HG03064 (cell line): ENCODE data around the gene GLIS1.

Experiments used
- ATAC-seq: cut with Tn5 transposase; IDR thresholded peaks from one replicate; pipeline ENCODE4 v1.9.1; 2021; ENCODE audit warnings: low read depth; ENCODE audit not compliant: unreplicated experiment

The GLIS1 gene

DNA sequence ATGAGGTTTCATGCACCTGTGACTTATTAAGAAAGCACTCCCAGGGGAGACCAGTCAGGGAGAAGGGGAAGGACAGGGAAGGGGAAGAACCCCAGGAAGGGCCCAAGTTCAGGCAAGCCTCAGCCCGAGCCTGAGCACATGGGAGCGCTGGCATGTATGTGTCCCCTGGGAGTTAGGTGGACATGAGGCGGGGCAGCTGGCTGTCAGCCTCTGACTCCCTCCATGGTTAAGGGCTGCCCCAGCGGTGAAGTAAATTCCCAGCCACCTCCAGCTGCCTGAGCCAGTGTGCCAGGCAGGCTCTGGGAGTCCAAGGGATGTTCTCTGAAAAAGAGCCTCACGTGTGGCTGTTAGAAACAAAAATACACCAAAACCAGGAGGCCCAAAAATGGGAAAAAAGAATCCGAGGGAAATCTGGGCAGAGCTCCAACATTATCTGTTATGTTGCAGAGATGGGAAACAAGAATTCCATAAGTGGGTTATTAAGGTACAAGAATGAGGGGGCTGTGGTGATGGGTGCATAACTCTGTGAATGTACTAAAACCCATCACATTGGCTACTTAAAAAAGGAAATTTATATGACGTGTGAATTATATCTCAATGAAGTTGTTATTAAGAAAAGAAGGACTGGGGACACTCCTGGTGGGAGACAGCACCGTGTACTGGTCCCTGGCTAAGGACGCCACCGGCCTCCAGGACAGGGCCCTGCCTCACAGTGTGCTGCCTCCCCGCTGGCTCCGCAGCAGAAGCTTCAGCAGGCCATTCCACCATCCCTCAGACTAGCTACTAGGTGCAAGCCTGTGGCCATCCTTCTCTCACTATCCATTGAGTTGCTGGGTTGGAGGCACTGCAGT, 261.1 kb downstream of the GLIS1 start:
- ATAC-seq: no peak

DNA sequence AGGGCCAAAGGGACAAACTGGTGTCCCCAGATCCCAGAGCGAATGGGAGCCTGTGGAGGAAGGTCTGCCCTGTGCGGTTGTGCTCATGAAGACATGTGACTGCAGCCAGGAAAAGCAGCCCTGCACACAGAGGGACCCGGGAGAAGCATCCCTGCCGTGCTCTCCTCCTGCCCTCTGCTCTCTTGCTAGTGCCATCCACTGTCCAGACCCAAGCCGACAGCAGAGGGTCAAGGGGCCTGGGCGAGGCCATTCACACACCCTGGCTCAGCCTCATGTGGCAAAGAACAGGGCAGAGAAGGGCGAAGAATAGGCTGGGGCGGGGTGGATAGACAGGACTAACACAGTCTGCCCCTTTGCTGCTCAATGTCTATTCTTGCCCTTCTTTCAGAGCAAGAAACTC, 262.4 kb downstream of the GLIS1 start:
- no peak for ATAC-seq

DNA sequence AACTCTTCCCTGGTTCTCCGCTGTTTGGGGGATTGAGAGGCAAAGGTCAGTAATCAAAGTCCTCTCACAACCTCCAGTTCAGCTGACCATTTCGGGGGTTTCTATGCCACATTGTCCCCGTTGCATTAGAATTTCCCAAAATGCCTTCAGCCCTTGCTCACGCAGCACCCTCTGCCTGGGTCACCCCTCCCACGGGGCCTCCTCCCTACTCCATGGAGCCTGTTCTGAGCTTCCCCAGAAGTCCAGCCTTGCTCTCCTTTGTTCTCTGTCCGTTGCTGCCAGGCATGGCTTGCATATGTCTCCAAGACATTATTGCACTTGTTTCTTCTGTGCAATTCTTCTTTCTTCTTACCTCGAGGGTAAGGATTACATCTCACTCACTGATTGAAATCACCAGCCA, 263.3 kb downstream of the GLIS1 start:
- no peak for ATAC-seq

DNA sequence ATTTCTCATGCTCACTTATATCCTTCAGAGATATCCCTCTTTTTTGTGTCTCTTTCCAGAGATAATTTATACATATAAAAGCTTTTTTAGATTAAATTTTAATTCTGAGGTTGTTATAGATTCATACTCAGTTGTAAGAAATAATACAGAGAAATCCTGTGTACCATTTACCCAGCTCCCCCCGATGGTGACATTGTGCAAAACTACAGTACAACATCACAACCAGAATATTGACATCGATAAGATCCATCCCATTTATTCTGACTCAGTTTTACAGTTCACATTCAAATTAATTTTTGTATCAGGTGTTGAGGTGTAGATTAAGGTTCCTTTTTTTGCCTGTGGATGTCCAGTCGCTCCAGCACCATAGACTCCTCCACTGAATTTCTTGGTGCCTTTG, 265.5 kb downstream of the GLIS1 start:
- ATAC-seq: no peak

DNA sequence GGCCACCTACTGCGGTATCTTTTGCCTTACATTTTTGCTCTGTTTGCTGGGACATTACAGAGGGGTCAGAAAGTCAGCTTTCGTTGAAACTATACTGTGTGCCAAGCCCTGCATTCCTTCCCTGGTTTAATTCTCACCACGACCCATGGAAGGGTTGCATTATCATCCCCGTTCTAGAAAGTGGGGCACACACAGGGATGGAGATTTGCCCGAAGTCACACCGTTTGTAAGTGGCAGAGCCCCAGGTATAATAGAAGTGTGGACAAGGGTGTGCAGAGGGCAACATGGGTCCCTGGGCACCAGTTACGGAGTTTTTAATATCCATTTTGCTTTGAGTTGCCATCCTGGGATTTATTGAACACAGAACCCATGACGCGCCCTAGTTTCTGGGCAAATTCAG, 268.0 kb downstream of the GLIS1 start:
- no peak for ATAC-seq

DNA sequence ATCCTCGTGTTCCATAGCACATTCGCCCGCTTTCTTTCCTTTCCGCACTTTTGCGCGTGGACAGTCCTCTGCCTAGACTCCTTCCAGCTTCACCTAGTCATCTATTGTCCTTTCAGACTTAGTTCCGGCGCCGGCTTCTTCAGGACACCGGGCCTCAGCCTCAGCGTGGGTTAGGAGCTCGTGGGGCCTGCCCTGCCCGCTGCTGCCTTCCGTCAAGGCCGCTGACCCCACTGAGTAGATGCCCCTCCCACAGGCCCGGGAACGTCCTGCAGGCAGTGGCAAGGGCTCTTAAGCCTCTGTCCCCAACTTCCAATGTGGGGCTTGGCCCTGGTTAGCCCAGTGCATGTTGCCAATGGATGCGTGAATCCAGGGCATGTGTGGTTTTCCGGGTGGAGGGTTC, 268.4 kb downstream of the GLIS1 start:
- ATAC-seq: no peak

DNA sequence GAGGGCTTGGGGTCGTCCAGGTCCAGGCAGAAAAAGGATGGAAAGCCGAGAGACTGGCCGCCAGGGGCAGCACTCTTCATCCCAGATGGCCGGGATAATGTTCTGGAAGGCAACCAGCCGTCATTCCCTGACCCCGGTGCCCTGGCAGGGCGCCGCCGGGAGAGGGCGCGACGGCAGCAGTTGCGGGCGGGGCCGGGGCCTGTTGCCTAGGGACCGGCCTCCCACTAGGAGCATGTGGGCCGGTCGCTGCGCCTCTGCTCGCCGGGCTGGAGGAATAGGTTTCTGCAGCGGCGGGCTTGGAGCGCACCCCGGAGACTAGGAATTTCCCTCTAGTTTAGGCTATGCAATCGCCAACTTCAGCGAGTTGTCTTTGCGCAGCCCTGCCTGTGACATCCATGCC, 268.8 kb downstream of the GLIS1 start:
- no peak for ATAC-seq

DNA sequence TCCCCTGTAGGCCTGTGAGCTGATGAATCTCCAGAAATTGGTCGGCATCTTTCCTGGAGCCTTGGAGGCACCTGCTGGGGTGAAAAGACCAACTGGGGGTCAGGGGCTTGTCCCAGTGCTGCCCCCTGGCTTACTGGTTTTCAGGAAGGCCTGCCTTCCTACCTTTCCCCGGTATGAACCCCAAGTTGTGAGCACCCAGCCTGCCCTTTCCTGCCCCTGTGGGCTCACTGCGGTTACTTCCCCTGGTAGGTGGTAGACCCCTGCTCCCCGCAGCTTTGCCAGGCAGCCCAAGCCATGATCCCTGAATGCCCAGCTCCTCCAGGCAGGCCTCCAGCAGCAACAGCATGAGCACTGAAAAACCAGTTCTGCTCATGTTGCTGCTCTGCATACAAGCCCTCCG, 269.6 kb downstream of the GLIS1 start:
- no peak for ATAC-seq

DNA sequence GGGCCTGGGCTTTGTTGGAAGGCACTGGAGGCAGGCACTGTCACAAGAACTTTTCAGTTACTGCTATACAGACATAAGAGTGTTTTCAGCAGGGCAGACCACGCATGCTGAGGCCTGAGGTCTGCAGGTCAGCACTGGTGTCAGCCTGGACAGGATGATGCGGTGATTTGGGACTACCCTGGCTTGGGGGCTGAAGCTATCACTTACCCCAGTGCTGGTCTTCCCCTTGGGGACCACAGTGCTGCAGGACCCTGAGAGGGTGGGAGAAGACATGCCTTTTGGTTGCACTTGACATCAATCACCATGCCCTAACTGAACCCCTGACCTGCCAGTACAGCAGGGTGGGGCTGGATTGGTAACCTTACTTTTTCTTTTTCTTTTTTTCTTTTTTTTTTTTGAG, 270.6 kb downstream of the GLIS1 start:
- no peak for ATAC-seq

DNA sequence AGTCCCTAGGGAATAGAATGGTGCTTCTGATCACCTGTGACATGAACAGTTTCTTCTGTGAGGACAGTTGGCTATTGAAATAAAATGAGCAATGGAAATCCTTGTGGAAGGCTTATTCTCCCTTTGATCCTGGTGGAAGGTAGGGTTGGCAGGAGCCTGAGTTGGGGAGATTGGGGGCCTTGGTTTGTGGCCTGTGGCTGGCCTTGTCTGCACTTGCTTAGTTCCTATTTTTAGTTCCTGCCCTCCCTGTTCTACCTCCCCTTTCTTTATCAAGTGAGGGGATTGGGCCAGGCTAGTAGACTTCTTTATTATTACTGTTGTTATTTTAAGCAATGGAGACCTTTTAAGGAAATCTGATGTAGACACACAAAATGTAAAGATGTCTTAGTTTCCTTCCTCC, 271.6 kb downstream of the GLIS1 start:
- no peak for ATAC-seq

DNA sequence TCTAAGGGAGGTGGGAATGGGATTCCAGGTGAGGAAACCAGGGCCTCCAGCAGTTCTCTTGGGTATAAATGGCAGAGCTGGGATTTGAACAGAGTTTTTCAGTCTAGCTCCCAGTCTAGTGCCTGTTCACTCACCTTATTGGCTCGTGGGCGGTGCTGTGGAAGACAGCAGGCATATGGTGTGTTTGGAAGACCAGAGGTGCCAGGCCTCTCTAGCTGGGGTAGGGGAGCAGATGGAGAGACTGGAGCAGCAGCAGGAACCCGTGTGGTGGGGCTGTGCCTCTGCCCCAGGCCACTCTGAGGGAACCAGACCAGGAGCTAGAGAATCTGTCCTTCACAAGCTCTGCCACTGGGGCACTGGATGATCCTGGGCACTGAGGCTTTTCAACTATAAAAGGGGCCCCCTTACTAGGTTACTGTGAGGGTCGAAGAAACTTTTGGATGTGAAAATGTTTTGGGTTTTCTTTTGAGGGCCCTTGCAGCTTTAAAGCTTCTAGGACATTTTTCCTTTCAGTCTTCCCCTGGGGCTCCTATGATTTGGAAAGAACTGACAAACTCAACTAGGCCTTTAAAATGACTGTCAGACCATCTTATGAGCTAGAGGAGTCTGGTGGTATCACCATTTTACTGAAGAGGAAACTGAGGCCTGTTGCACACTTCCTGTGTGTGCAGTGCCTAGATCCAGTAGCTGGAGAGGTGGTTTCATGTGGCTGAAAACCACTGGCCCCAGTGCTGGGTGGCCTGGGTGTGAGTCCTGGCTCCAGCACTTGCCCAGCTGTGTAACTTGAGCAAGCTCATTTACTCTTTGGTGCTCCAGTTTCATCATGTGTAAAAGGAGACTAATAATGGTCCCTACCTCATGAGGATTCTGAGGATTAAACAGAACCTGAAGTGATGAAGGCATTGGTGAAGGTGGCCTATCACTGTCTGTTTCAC, 273.7 kb downstream of the GLIS1 start:
- no peak for ATAC-seq

DNA sequence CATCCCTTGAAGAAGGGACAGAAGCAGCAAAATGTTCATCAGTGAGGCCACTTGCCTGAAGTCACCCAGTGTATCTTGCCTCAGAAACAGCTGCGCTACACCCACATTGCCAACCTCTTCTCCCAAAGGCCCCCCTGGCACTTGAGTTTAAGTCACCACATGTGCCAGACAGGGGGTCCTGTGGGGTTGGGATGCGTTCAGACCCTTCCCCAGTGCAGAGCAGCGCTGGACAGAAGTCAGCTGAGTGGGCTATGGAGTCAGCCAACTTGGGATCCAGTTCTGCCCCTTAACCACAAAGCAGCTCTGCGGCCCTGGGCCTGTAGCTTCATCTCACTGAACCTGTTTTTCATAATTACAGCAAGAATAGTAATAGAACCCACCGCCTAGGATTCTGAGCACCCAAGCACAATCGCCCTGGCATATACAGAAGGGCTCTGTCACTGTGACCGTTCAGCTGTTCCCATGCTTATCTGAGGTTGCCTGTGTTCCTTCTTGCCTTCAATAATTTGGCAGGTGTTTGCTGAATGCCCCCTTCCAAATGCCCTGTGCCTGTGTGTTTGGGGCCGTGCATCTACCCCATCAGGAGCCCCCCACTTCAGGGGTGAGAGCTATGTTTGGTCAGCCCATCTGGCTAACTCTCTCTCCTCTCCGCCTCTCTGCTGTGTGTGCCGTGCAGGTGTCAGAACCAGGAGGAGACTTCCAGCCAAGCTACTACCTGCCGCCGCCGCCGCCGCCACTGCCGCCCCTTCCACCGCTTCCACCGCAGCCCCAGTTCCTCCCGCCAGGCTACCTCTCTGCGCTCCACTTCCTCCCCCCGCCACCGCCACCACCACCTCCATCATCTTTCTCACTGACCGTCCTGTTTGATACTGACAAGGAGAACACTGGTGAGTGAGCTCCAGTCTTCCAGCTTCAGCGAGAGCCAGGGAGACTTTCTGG, 274.7 kb downstream of the GLIS1 start:
- no peak for ATAC-seq

DNA sequence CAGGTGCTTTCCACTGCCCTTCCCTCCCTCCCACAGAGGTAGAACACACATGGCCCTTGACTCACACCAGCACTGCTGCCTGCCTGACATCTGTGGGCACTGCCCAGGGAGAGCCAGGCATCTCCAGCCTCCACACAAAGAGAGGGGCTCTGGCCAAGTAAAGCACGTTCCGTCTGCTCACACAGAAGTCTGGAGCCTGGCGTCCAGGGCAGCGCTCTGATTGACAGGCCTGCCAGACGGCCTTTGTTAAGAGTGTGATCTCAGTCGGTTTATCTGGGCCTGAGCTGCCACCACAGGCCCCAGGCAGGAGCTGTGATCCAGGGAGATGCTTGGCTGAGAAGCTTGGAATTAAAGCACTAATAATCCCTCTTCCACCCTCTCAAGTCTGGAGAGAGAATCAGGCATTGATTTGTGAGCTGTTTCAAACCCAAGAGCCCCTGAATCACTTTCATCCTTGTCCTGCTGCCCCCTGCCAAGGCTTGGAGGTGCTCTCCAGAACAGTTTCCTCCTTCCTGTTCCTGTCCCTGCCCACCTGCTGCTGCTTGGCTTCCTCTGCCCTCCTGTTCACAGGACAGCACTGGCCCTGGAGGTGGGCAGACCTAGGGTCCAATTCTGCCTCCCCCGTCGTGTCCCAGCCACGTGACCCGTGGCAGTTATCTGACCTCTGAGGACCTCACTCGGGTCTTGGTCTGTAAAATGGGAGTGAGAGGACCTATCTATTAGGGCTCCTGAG, 276.0 kb downstream of the GLIS1 start:
- ATAC-seq: no peak

DNA sequence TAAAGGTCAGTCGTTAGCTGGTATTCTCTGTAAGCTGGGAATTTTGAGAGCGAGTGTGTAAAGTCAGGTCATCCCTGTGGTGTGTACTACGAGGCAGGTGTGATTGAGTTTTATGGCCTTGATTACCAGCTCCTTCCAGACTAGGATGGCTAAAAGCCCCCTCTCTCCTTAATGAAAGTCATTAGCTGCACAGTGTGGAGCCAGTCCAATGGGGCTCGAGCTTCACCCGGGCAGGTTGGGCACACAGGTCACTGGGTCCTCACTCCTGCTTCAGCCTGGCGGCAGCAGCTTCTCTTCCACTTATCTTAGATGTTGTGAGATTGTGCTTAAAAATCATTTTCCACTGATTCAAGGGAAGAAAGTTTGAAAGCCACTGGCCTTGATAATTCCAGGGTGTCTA, 276.8 kb downstream of the GLIS1 start:
- ATAC-seq: no peak

DNA sequence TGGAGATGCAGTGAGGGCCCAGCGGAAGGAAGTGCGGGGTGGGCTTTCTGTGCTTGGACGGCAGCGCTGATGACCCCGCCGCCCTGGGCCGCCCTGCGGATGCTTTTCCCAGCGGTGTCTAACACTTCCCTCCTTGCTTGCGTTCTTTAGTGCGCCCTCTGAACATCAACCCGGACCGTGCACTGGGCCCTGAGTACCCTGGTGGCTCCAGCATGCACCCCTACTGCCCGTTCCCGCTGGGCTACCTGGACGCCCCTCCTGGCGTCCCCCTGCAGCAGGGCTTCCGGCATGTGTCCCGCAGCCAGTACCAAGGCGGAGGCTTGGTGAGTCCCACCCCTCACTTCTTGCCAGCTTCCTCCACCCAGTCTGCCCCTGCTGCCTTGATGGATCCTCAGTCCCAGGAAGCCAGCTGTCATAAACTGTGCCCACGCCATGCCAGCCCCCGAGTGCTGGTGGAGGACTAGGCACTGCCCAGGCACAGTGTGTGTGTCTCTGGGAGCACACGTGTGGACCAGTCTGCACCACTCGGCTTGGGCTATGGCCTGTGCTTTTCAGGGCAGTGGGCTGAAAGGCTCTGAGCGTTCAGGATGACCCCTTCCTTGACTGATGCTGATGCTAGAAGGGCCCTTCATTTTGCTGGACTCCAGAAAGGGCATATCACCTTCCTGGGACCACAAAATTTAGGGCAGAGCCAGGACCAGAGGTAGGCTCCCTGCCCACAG, 277.5 kb downstream of the GLIS1 start:
- no peak for ATAC-seq

DNA sequence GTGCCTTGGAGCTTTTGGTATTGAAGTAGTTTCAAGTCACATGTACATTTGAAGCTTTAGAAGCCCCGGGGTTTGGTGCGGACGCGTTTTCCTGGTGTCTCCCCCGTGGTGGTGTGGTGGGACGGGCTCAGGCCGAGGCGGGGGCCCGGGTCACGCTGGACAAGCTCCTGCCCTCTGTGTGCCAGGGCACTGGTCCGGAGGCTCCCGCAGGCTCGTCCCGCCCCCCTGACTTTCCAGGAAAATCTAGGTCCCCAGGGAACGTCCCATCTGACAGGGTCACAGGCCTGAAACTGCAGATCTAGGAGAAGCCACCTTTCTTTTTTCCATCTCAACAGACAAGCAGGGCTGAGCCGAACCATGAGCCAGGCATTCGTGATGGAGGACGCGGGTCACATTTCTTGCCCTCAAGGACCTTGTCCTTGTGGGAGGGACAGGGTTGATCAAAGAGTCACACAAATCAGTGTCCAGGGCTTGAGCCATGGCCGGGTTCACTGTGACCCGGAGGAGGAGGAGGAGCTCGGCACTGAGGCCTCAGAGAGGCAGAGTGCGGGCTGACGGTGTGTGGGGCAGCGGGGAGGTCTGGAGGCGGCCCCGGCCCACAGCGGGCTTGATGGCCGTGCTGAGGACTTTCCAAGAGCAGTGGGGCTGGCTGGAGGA, 278.2 kb downstream of the GLIS1 start:
- no peak for ATAC-seq

DNA sequence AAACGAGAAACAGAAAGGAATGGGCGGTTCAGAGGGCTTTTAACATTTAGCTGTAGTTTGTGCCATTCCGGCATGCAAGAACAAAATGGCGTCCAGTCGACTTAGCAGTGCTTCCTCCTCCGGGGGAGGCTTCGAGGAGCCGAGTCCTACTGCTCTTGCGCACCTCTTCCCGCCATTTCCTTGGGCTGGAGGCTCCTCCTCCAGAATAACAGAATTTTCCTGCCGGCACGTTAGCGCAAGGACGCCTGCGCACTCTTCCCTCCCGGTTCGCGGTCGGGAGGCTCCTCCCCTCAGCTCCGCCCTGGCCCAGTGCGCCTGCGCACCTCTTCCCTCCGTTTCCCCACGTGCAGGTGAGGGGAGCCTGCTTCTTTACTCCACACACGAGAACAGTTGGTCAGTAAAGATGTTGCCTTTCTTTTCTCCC, 278.7 kb downstream of the GLIS1 start:
- no peak for ATAC-seq

DNA sequence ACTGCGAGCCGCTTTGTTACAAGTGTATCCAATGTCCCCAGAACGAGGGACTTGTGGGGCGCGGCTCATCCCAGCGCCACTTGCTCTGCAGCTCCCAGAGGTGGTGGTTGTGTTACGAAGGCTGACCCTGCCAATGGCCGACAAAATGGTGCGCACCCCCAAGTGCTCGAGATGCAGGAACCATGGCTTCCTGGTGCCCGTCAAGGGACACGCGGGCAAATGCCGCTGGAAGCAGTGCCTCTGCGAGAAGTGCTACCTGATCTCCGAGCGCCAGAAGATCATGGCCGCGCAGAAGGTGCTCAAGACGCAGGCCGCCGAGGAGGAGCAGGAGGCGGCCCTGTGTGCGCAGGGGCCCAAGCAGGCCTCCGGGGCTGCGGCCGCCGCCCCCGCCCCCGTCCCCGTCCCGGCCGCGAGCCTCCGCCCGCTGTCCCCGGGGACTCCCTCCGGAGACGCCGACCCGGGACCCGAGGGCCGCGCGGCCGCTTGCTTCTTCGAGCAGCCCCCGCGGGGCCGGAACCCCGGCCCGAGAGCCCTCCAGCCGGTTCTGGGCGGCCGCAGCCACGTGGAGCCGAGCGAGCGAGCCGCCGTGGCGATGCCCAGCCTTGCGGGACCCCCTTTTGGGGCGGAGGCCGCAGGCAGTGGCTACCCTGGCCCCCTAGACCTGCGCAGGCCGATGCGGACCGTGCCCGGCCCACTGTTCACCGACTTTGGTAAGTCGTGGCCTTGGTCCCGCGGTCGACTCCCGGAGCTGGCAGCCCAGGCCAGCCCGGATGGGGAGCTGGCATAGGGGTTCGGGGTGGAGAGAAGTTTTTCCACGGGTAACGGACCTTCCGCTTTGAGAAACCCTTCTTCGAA, 279.4 kb downstream of the GLIS1 start, which contains the start of gene DMRTB1:
TSS of gene DMRTB1 (plus strand) at position 79 of the 855 bp plus-strand sequence. CDS start at position 134, 55 bp downstream.
- no peak for ATAC-seq
